ENCODE data around the gene EML1. TPM values are rescaled to one million over a fixed set of nuclear protein-coding genes. Genes with fewer than 3 reads are reported as not detected.

EML1 gene
- total and polyA plus RNA-seq, 2 experiments from 2014 or later: 16.6 to 16.9 TPM

GRCh38 chr14:99989032-99989431 is 195.8 kb downstream of the EML1 start:
- H3K4me1 ChIP-seq (ENCODE audit: low read depth): no peaks in the 10 kb centered on the region

GRCh38 chr14:99990268-99991170 is 197.3 kb downstream of the EML1 start:
- no peaks in the 10 kb centered on the region for H3K9me3 ChIP-seq (ENCODE audit: low read depth)
- H3K27ac ChIP-seq: no peak overlapping the region
- TF ChIP-seq CTCF (IDR thresholded peaks at IDR 0.05; ENCODE audit: low read depth, low read length): no peak
- no peak for DNase-seq (ENCODE audit: low read depth in 1 of 2, low spot score in 1 of 2)
- H3K4me3 ChIP-seq: no peak overlapping the region
- no peaks in the 10 kb centered on the region for H3K27me3 ChIP-seq
- H3K4me1 ChIP-seq (ENCODE audit: low read depth): no peaks in the 10 kb centered on the region
- no peaks in the 10 kb centered on the region for H3K36me3 ChIP-seq

More at GRCh38 chr14:99989032-99989431, 195.8 kb downstream of the EML1 start:
- no peaks in the 10 kb centered on the region for H3K36me3 ChIP-seq
- H3K9me3 ChIP-seq (ENCODE audit: low read depth): no peaks in the 10 kb centered on the region
- no peaks in the 10 kb centered on the region for H3K27me3 ChIP-seq
- no peak for DNase-seq (ENCODE audit: low read depth in 1 of 2, low spot score in 1 of 2)
- H3K27ac ChIP-seq: no peak overlapping the region
- no peak for TF ChIP-seq CTCF (IDR thresholded peaks at IDR 0.05; ENCODE audit: low read depth, low read length)
- no peak overlapping the region for H3K4me3 ChIP-seq

GRCh38 chr14:99991331-99991730 is 198.1 kb downstream of the EML1 start:
- Histone ChIP-seq H3K27me3 (no peaks in the 10 kb centered on the region), H3K4me3 (no peak overlapping the region), H3K36me3 (no peaks in the 10 kb centered on the region), H3K4me1 (ENCODE audit: low read depth) (no peaks in the 10 kb centered on the region), H3K9me3 (ENCODE audit: low read depth) (no peaks in the 10 kb centered on the region), H3K27ac (no peak overlapping the region)
- TF ChIP-seq CTCF (IDR thresholded peaks at IDR 0.05; ENCODE audit: low read depth, low read length): no peak
- DNase-seq (ENCODE audit: low read depth in 1 of 2, low spot score in 1 of 2): no peak

Other genes starting within 250 kb of the EML1 start
- 45.7 and 46.5 TPM in 2 replicates for gene CCDC85C, start 189.2 kb upstream of the EML1 start, total RNA-seq
- 38.2 and 39.6 TPM in 2 replicates for gene CCDC85C, start 189.2 kb upstream of the EML1 start, polyA plus RNA-seq
- 0.14 and 0.83 TPM in 2 replicates for gene HHIPL1, start 148.3 kb upstream of the EML1 start, total RNA-seq
- gene HHIPL1, start 148.3 kb upstream of the EML1 start, polyA plus RNA-seq: 1.1 and 1.2 TPM in 2 replicates
- 11.1 and 14.2 TPM in 2 replicates for gene CYP46A1, start 109.1 kb upstream of the EML1 start, total RNA-seq
- 15.0 and 18.5 TPM in 2 replicates for gene CYP46A1, start 109.1 kb upstream of the EML1 start, polyA plus RNA-seq